ENCODE data around the gene ZNF883. TPM values are rescaled to one million over a fixed set of nuclear protein-coding genes. Genes with fewer than 3 reads are reported as not detected.
"Not testable (repeated sequence)": the region's sequence is repeated elsewhere in the genome, so short reads cannot be mapped to it uniquely, and the experiment has no call there.

Gene ZNF883
- total RNA-seq = 4.5 TPM

GRCh38 chr9:113011911-113012381 is at the start of gene ZNF883:
Gene ZNF883, minus strand, starts transcription at chr9:113012192.
- DNase-seq (ENCODE audit: low spot score) = peak; percentile 58

GRCh38 chr9:113061072-113061850 is 49.3 kb upstream of the ZNF883 start:
- DNase-seq (ENCODE audit: low spot score) = not testable (repeated sequence)

GRCh38 chr9:113059581-113060284 is 47.7 kb upstream of the ZNF883 start:
- DNase-seq (ENCODE audit: low spot score) = not testable (repeated sequence)

GRCh38 chr9:113057193-113057592 is 45.2 kb upstream of the ZNF883 start:
- no peak for DNase-seq (ENCODE audit: low spot score)

GRCh38 chr9:113056191-113057106 is 44.5 kb upstream of the ZNF883 start, which contains the start of gene ZFP37:
Gene ZFP37, minus strand, starts transcription at chr9:113056724. Its CDS starts 36 bp downstream, at chr9:113056688.
- DNase-seq (ENCODE audit: low spot score) = peak; percentile 94

GRCh38 chr9:113042884-113043657 is 31.1 kb upstream of the ZNF883 start:
- DNase-seq (ENCODE audit: low spot score) = no peak

- no peak for DNase-seq (ENCODE audit: low spot score)
Observed at GRCh38 chr9:113026200-113026599, 14.2 kb upstream of the ZNF883 start.

GRCh38 chr9:113018247-113018646 is 6.3 kb upstream of the ZNF883 start:
- DNase-seq (ENCODE audit: low spot score) = no peak

GRCh38 chr9:113012492-113012891 is 500 bp upstream of the ZNF883 start:
- DNase-seq (ENCODE audit: low spot score) = no peak

GRCh38 chr9:113005777-113006176 is 6.2 kb downstream of the ZNF883 start:
- DNase-seq (ENCODE audit: low spot score) = no peak

GRCh38 chr9:112997236-112997941 is 14.6 kb downstream of the ZNF883 start:
- DNase-seq (ENCODE audit: low spot score) = no peak

GRCh38 chr9:112971415-112971814 is 40.6 kb downstream of the ZNF883 start:
- DNase-seq (ENCODE audit: low spot score) = no peak

- DNase-seq (ENCODE audit: low spot score) = no peak
Observed at GRCh38 chr9:112970939-112971338, 41.1 kb downstream of the ZNF883 start.

- no peak for DNase-seq (ENCODE audit: low spot score)
Observed at GRCh38 chr9:112969730-112970129, 42.3 kb downstream of the ZNF883 start.

- no peak for DNase-seq (ENCODE audit: low spot score)
Observed at GRCh38 chr9:112955550-112955949, 56.4 kb downstream of the ZNF883 start.

- DNase-seq (ENCODE audit: low spot score) = no peak
Observed at GRCh38 chr9:112945620-112946208, 66.3 kb downstream of the ZNF883 start.

- no peak for DNase-seq (ENCODE audit: low spot score)
Observed at GRCh38 chr9:112939418-112939817, 72.6 kb downstream of the ZNF883 start.

- no peak for DNase-seq (ENCODE audit: low spot score)
Observed at GRCh38 chr9:112933696-112934095, 78.3 kb downstream of the ZNF883 start.

- DNase-seq (ENCODE audit: low spot score) = no peak
Observed at GRCh38 chr9:112925058-112925641, 86.8 kb downstream of the ZNF883 start.

GRCh38 chr9:112921549-112921948 is 90.4 kb downstream of the ZNF883 start:
- no peak for DNase-seq (ENCODE audit: low spot score)

Measured in mucosa of gallbladder (tissue), 1 donor.